ENCODE data around the gene ST3GAL3.
A peak's percentile ranks its signal among the peaks of the same experiment; 100 is the strongest.

ST3GAL3 gene

DNA sequence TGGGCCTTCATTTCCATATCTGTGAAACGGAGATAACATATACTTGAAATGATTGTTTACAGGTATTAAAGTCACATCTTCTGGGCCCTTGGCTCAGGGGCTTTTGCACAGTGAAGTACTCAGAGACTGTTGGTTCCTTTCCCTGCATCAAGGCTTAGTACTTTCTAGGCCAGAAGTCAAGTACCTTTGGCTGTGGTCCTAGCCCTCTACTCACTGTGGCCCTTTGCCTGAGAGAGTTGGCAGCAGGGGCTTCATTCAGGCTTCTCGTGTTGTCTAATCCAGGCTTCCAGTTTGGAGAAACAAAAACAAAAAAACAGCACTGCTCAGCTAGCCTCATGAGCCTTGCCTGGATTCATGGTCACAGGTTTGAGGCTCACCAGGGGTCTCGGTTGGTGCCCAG, 254.4 kb downstream of the ST3GAL3 start:
- Histone ChIP-seq H3K27me3 (ENCODE audit: control insufficient read depth, insufficient read depth, low read length) (no peaks in the 10 kb centered on the region), H3K27ac (ENCODE audit: low read depth, low read length) (no peak overlapping the region), H3K4me3 (ENCODE audit: low read length) (no peak overlapping the region), H3K4me1 (ENCODE audit: control insufficient read depth, insufficient read depth, low read length) (no peaks in the 10 kb centered on the region), H3K9ac (ENCODE audit: low read length) (no peak overlapping the region), H3K36me3 (ENCODE audit: control insufficient read depth, insufficient read depth, low read length) (peaks cover 19% of the 10 kb centered on the region)

DNA sequence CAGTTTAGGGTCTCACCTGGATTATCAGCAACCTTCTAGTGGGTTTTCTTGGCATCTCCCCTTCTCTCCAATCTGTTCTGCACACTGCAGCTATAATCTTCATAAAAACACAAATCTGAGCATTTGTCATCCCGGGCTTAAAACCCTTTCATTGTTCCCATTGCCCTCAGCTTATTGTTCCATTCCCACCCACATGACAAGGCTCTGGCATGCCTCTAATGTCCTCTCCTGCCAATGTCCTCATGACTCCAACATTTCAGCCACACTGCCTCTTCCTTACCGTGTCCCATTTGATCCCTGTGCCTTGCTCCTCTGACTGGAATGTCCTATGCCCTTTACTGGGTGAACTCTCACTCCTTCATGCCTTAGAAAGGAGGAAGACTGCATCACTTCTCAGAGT, 255.0 kb downstream of the ST3GAL3 start:
- H3K9ac ChIP-seq (ENCODE audit: low read length), result no peak overlapping the region
- no peaks in the 10 kb centered on the region for H3K27me3 ChIP-seq (ENCODE audit: control insufficient read depth, insufficient read depth, low read length)
- no peaks in the 10 kb centered on the region for H3K4me1 ChIP-seq (ENCODE audit: control insufficient read depth, insufficient read depth, low read length)
- no peak overlapping the region for H3K27ac ChIP-seq (ENCODE audit: low read depth, low read length)
- peaks cover 14% of the 10 kb centered on the region for H3K36me3 ChIP-seq (ENCODE audit: control insufficient read depth, insufficient read depth, low read length)
- H3K4me3 ChIP-seq (ENCODE audit: low read length), result no peak overlapping the region

GRCh38 chr1:43963006-43963405, 255.7 kb downstream of the ST3GAL3 start:
- Histone ChIP-seq H3K4me1 (ENCODE audit: control insufficient read depth, insufficient read depth, low read length) (no peaks in the 10 kb centered on the region), H3K4me3 (ENCODE audit: low read length) (no peak overlapping the region), H3K27ac (ENCODE audit: low read depth, low read length) (no peak overlapping the region), H3K36me3 (ENCODE audit: control insufficient read depth, insufficient read depth, low read length) (peaks cover 7% of the 10 kb centered on the region), H3K9ac (ENCODE audit: low read length) (no peak overlapping the region), H3K27me3 (ENCODE audit: control insufficient read depth, insufficient read depth, low read length) (no peaks in the 10 kb centered on the region)

- Histone ChIP-seq H3K36me3 (ENCODE audit: control insufficient read depth, insufficient read depth, low read length) (peaks cover 5% of the 10 kb centered on the region), H3K27ac (ENCODE audit: low read depth, low read length) (no peak overlapping the region), H3K4me1 (ENCODE audit: control insufficient read depth, insufficient read depth, low read length) (no peaks in the 10 kb centered on the region), H3K9ac (ENCODE audit: low read length) (no peak overlapping the region), H3K27me3 (ENCODE audit: control insufficient read depth, insufficient read depth, low read length) (no peaks in the 10 kb centered on the region), H3K4me3 (ENCODE audit: low read length) (no peak overlapping the region)
These were observed 256.6 kb downstream of the ST3GAL3 start for GRCh38 chr1:43963890-43964289.

- Histone ChIP-seq H3K4me1 (ENCODE audit: control insufficient read depth, insufficient read depth, low read length) (peaks cover 2% of the 10 kb centered on the region), H3K9ac (ENCODE audit: low read length) (no peak overlapping the region), H3K36me3 (ENCODE audit: control insufficient read depth, insufficient read depth, low read length) (peaks cover 5% of the 10 kb centered on the region), H3K4me3 (ENCODE audit: low read length) (no peak overlapping the region), H3K27ac (ENCODE audit: low read depth, low read length) (no peak overlapping the region), H3K27me3 (ENCODE audit: control insufficient read depth, insufficient read depth, low read length) (no peaks in the 10 kb centered on the region)
These were observed 258.0 kb downstream of the ST3GAL3 start for GRCh38 chr1:43965316-43965715.

GRCh38 chr1:43968348-43968948, 261.1 kb downstream of the ST3GAL3 start:
- no peaks in the 10 kb centered on the region for H3K27me3 ChIP-seq (ENCODE audit: control insufficient read depth, insufficient read depth, low read length)
- no peak overlapping the region for H3K4me3 ChIP-seq (ENCODE audit: low read length)
- peaks cover 5% of the 10 kb centered on the region for H3K4me1 ChIP-seq (ENCODE audit: control insufficient read depth, insufficient read depth, low read length)
- H3K36me3 ChIP-seq (ENCODE audit: control insufficient read depth, insufficient read depth, low read length), result peaks cover 7% of the 10 kb centered on the region
- no peak overlapping the region for H3K9ac ChIP-seq (ENCODE audit: low read length)
- no peak overlapping the region for H3K27ac ChIP-seq (ENCODE audit: low read depth, low read length)

DNA sequence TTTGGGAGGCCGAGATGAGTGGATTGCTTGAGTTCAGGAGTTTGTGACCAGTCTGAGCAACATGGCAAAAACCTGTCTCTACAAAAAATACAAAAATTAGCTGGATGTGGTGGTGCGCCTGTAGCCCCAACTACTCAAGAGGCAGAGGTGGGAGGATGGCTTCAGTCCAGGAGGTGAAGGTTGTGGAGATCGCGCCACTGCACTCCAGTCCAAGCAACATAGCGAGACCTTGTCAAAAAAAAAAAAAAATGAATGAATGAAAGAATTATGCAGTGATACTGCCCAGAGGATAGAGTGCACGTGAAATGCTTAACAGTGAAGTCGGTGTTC, 262.0 kb downstream of the ST3GAL3 start:
- no peak overlapping the region for H3K27ac ChIP-seq (ENCODE audit: low read depth, low read length)
- H3K9ac ChIP-seq (ENCODE audit: low read length), result no peak overlapping the region
- peaks cover 7% of the 10 kb centered on the region for H3K36me3 ChIP-seq (ENCODE audit: control insufficient read depth, insufficient read depth, low read length)
- H3K27me3 ChIP-seq (ENCODE audit: control insufficient read depth, insufficient read depth, low read length), result no peaks in the 10 kb centered on the region
- peak overlapping the region; percentile 11 for H3K4me3 ChIP-seq (ENCODE audit: low read length)
- H3K4me1 ChIP-seq (ENCODE audit: control insufficient read depth, insufficient read depth, low read length), result peaks cover 5% of the 10 kb centered on the region

DNA sequence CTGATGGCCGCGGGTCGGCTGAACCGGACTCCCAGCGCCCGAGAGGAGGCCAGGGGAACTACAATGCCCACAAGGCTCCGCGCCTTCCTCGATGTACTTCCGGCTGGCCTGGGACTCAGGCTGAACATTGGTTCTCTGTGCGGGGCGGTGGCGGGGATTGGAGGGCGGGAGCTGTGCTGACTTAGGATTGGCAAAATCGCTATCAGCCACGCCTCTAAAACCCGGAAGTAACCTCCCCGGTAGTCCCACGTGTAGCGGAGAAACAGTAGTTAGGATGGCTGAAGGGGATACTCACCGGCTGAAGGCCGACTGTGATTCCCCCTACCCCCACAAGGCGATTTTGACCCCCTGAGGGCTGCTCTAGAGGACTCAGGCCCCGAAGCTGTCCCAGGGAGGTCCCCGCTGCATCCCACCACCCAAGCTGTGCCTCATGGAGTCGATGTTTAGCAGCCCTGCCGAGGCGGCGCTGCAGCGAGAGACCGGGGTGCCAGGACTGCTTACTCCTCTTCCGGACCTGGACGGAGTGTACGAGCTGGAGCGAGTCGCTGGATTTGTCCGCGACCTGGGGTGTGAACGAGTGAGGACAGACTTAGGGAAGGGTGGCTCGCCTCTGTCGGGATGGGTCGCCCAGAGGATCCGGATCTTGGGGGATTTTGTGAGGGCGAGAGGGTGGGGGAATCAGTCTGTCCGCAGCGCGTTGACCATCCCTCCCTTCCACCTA, 262.6 kb downstream of the ST3GAL3 start, which contains the start of gene DPH2:
DPH2 (plus strand) TSS at position 265 of the 721 bp plus-strand sequence; CDS start at position 431, 166 bp downstream.
- Histone ChIP-seq H3K27me3 (ENCODE audit: control insufficient read depth, insufficient read depth, low read length) (no peaks in the 10 kb centered on the region), H3K27ac (ENCODE audit: low read depth, low read length) (no peak within 1 kb of the TSS), H3K36me3 (ENCODE audit: control insufficient read depth, insufficient read depth, low read length) (peaks cover 7% of the 10 kb centered on the region), H3K4me3 (ENCODE audit: low read length) (peak within 1 kb of the TSS; percentile 93), H3K9ac (ENCODE audit: low read length) (no peak within 1 kb of the TSS), H3K4me1 (ENCODE audit: control insufficient read depth, insufficient read depth, low read length) (peaks cover 5% of the 10 kb centered on the region)

DNA sequence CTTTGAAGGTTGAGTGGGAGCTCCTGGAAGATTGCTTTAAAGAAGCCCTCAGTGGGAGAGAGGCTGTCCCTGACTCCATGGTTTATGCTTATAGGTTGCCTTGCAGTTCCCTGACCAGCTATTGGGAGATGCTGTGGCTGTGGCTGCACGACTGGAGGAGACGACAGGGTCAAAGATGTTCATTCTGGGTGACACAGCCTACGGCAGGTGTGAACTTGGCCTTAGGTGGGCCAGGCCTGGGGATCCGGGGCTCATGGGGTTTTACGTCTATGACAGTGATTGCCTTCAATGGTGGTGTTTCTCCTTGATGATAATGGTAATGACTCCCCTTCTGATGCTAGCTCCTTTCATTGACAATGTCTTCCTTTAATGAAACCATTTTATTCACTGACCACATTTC, 263.2 kb downstream of the ST3GAL3 start:
- peaks cover 7% of the 10 kb centered on the region for H3K36me3 ChIP-seq (ENCODE audit: control insufficient read depth, insufficient read depth, low read length)
- no peaks in the 10 kb centered on the region for H3K27me3 ChIP-seq (ENCODE audit: control insufficient read depth, insufficient read depth, low read length)
- H3K27ac ChIP-seq (ENCODE audit: low read depth, low read length), result no peak overlapping the region
- peak overlapping the region; percentile 93 for H3K4me3 ChIP-seq (ENCODE audit: low read length)
- H3K9ac ChIP-seq (ENCODE audit: low read length), result no peak overlapping the region
- peaks cover 5% of the 10 kb centered on the region for H3K4me1 ChIP-seq (ENCODE audit: control insufficient read depth, insufficient read depth, low read length)

- H3K27me3 ChIP-seq (ENCODE audit: control insufficient read depth, insufficient read depth, low read length), result no peaks in the 10 kb centered on the region
- no peak overlapping the region for H3K27ac ChIP-seq (ENCODE audit: low read depth, low read length)
- H3K9ac ChIP-seq (ENCODE audit: low read length), result no peak overlapping the region
- peaks cover 9% of the 10 kb centered on the region for H3K4me1 ChIP-seq (ENCODE audit: control insufficient read depth, insufficient read depth, low read length)
- peaks cover 7% of the 10 kb centered on the region for H3K36me3 ChIP-seq (ENCODE audit: control insufficient read depth, insufficient read depth, low read length)
- peak overlapping the region; percentile 93 for H3K4me3 ChIP-seq (ENCODE audit: low read length)
These were observed 263.6 kb downstream of the ST3GAL3 start for GRCh38 chr1:43970911-43971310.

GRCh38 chr1:43971336-43971980, 264.1 kb downstream of the ST3GAL3 start:
- no peaks in the 10 kb centered on the region for H3K27me3 ChIP-seq (ENCODE audit: control insufficient read depth, insufficient read depth, low read length)
- H3K4me3 ChIP-seq (ENCODE audit: low read length), result no peak overlapping the region
- peaks cover 11% of the 10 kb centered on the region for H3K4me1 ChIP-seq (ENCODE audit: control insufficient read depth, insufficient read depth, low read length)
- peaks cover 11% of the 10 kb centered on the region for H3K36me3 ChIP-seq (ENCODE audit: control insufficient read depth, insufficient read depth, low read length)
- no peak overlapping the region for H3K9ac ChIP-seq (ENCODE audit: low read length)
- H3K27ac ChIP-seq (ENCODE audit: low read depth, low read length), result no peak overlapping the region

GRCh38 chr1:43973981-43974442, 266.7 kb downstream of the ST3GAL3 start:
- H3K4me3 ChIP-seq (ENCODE audit: low read length), result peak overlapping the region; percentile 81
- peak overlapping the region; percentile 94 for H3K27ac ChIP-seq (ENCODE audit: low read depth, low read length)
- H3K27me3 ChIP-seq (ENCODE audit: control insufficient read depth, insufficient read depth, low read length), result no peaks in the 10 kb centered on the region
- peak overlapping the region; percentile 86 for H3K9ac ChIP-seq (ENCODE audit: low read length)
- H3K4me1 ChIP-seq (ENCODE audit: control insufficient read depth, insufficient read depth, low read length), result peaks cover 11% of the 10 kb centered on the region
- H3K36me3 ChIP-seq (ENCODE audit: control insufficient read depth, insufficient read depth, low read length), result peaks cover 21% of the 10 kb centered on the region

Measured in rectal smooth muscle tissue (tissue), 1 donor.